Stimulated activated CD8-positive, alpha-beta memory T cell treated with anti-CD3 and anti-CD28 coated beads, Interleukin-7, amount 100 ng/mL, for 4 hours (primary cell): ENCODE measurements around the gene GNG7.
A peak's percentile ranks its signal among the peaks of the same experiment; 100 is the strongest.
"Not testable (repeated sequence)": the region's sequence is repeated elsewhere in the genome, so short reads cannot be mapped to it uniquely, and the experiment has no call there.

Experiments
- DNase-seq, 2 donors: peaks; one replicate each; pipeline ENCODE4 v3.0.0-alpha.2; 2020; ENCODE audit warnings: low read depth in 2 of 2

Gene GNG7

DNA sequence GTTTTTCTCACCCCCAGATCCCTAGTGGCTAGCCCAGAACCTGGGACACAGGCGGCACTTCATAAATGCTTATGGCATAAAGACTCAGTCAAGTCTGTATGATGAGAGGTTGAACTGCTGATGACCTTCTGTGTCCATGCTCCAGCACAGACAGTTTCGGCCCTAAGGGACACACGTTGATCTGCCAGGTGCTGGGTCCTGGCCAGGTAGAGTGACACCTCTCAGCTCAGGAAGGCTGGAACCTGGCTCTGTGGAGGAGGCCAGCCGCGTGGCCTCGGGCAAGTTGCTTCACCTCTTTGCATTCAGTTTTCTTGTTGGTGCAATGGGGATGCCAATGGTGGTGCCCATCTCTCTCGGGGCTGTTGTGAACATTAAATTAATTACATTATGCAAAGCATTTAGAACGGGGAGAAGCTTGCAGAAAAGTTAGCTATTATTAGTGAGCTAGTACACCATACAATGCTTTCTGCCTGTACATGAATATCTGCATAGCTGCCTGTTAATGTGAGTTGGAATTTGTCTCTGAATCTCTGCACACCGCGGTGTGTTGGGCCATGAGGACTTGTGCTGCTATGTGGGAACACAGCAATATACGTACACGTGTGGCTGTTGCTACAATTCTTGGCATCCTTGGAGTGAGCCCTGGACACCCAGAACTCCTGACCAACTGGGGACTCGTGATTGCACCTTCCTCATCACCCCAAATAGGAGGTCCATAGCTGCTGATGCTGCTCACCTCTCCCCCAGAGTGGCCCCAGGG is 218.1 kb downstream of the GNG7 start:
- DNase-seq = no peak

DNA sequence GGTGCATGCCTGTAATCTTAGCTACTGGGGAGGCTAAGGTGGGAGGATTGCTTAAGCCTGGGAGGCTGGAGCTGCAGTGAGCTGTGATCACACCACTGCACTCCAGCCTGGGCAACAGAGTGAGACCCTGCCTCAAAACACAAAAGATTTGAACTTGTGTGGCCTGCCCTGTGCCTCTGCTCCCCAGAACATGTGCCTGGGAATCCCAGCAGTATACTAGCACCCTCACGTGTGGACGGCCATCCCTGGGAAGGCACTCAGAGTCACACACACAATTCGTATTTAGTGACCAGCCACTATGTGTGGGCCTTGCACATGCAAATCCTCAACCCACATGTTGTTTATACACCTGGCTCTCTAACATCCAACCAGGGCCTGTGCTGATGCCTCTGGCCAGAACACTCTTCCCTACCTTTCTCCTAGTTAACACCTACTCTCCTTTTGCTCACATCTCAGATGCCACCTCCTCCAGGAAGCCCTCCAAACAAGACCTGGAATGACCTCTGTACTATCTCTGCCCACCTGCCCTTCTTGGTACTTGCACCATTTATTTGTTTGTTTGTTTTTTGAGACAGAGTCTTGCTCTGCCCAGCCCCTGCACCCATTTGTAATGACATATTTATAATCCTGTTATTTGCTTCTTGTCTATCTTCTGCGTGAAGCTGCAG is 218.9 kb downstream of the GNG7 start:
- no peak for DNase-seq

DNA sequence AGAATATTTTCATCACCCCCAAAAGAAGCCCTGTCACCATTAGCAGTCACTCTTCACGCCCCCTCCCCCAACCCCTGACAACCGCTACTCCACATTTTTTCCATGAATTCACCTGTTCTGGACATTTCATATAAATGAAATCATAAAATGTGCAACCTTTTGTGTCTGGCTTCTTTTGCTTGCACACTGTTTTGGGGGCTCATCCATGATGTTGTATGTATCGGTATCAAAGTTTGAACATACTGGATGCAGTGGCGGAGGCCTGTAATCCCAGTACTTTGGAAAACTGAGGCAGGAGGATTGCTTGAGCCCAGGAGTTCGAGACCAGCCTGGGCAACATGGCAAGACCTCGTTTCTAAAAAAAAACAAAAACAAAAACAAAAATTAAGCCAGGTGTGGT is 219.4 kb downstream of the GNG7 start:
- no peak for DNase-seq

DNA sequence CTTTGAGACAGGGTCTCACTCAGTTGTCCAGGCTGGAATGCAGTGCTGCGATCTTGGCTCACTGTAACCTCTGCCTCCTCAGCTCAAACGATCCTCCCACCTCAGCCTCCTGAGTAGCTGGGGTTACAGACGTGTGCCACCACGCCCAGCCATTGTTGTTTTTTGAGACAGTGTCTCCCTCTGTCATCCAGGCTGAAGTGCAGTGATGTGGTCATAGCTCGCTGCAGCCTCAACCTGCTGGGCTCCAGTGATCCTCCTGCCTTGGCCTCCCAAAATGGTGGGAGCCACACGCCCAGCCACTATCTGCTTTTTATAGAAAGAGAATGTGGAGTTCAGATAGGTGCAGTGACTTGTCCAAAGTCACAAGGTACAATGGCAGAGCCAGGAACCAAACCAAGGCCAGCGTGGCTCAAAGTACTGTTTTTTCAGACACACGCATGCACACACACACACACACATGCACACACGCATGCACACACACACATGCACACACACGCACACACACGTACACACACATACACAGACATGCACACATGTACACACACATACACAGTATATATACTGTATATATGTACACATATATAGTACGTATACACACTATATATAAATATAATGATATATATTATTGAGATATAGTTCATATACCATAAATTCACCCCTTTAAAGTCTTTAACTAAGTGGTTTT is 220.0 kb downstream of the GNG7 start:
- no peak for DNase-seq

DNA sequence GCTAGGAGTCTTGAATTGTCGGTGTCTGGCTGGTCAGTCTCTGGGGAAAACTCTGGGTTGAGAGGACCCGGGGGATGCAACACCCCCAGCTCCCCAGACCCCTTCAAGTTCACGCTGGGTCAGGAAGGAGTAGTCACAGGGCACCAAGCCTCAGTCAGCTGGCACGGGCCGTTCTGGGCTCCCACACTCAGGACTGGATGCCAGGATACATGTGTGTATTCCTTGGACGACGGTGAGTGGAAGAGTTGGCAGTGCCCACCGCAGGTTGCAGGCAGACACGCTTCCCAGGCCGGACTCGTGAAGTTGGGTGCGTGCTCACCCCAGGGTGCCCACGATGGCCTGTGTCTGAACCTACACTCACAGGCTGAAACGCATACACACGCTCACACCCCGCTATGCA is 221.0 kb downstream of the GNG7 start:
- DNase-seq = no peak

DNA sequence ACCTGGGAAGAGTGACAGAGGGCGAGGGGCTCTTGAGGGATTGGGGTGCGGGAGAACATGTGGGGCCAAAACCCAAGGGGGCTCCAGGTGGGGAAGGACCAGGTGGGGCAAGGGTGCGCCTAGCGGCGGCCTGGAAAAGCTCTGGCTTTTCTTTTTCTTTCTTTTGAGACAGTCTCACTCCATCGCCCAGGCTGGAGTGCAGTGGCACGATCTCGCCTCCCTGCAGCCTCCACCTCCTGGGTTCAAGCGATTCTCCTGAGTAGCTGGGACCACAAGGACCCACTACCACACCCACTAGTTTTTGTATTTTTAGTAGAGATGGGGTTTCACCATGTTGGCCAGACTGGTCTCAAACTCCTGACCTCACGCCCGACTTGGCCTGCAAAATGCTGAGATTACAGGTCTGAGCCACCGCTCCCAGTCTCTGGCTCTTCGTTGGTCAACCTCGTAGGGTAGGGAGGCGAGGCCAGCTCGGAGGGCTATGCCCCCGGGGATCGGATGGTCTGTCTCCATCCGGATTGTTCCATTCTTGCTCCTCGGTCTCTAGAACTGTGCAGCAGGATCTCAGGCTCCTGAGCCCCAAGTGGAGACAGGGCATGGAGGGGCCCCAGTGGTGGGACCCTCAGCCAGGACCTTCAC is 222.8 kb downstream of the GNG7 start:
- no peak for DNase-seq

DNA sequence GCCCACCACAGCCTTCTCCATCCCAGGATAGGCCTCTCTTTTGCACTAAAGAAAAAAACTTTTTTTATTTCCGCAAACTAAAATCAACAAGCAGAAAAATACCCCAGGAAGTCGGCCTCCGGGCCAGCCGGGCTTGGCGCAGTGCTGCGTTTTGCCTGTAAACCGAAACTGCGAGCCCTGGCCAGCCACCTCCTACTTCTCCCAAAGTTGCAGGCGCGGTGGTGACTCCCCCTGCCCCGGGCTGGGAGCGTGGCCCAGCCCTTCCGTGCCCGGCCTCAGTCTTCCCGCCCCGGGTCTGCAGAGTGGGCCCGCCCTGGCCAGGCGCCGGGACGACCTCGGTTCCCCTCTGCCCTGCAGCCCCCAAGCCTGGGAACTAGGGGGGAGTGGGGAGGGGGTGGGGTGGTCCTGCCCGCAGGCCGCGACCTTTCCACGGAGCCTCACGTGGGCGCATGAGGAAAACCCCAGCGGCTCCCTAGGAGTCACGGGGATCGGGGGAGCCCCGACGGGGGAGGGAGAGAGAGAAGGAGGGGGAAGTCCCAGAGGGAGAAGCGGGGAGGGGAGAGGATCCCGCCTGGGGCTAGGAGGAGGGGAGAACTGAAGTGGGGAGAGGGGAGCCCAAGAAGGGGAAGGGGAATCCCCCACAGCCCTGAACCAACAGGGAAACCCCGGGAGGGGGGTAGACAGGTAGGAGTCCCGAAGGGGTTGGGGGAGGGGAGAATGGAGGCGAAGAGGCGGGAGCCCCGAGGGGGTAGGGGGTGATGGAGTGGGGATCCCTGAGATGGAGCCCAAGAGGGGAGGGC is 223.5 kb downstream of the GNG7 start:
- peak; percentile 57 to 71 for DNase-seq

DNA sequence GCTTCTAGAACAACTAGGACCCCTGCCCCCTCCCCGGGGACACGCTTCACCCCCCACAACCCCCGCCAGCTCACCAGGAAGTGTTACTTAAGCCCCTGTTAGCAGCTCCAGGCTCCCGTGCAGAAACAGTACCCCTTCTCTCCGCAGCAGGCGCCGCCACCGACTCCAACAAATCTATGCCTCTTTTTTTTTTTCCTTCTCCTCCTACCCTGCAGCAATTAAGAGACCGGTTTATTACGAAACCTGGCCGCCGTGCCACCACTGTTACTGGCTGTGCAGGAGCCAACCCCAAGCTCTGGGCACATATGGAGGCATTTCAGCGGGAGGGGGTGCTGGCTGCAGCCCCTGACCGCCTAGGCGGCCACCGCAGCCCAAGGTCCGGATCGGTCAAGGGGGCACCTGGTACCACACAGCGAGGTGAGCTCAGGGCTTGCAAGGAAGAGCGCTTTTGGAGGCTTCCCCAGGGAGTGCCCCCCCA is 224.2 kb downstream of the GNG7 start:
- peak in 1 of 2 donors; percentile 23 for DNase-seq

DNA sequence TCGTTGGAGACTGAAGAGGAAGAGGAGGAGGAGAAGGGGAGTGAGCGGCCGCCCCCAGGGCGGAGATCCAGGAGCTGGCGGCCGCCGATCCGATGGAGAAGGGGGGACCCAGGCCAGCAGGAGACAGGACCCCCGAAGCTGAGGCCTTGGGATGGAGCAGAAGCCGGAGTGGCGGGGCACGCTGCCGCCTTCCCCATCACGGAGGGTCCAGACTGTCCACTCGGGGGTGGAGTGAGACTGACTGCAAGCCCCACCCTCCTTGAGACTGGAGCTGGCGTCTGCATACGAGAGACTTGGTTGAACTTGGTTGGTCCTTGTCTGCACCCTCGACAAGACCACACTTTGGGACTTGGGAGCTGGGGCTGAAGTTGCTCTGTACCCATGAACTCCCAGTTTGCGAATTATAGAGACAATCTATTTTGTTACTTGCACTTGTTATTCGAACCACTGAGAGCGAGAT is 224.7 kb downstream of the GNG7 start:
- no peak for DNase-seq

DNA sequence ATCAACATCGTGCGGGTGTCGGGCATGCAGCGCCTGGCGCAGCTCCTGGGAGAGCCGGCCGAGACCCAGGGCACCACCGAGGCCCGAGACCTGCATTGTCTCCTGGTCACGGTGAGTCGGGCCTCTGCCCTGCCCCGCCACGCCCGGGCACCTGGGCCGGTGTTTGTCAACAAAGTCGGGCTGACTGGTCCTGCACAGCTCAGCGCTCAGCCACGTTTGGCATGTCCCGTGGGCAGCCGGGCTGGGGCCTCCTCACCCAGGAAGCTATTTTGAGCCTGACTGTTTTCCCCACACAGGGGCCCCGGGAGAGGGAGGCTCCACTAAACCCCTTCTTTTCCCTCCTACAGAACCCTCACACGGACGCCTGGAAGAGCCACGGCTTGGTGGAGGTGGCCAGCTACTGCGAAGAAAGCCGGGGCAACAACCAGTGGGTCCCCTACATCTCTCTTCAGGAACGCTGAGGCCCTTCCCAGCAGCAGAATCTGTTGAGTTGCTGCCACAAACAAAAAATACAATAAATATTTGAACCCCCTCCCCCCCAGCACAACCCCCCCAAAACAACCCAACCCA is 225.3 kb downstream of the GNG7 start:
- peak in 1 of 2 donors; percentile 25 for DNase-seq

DNA sequence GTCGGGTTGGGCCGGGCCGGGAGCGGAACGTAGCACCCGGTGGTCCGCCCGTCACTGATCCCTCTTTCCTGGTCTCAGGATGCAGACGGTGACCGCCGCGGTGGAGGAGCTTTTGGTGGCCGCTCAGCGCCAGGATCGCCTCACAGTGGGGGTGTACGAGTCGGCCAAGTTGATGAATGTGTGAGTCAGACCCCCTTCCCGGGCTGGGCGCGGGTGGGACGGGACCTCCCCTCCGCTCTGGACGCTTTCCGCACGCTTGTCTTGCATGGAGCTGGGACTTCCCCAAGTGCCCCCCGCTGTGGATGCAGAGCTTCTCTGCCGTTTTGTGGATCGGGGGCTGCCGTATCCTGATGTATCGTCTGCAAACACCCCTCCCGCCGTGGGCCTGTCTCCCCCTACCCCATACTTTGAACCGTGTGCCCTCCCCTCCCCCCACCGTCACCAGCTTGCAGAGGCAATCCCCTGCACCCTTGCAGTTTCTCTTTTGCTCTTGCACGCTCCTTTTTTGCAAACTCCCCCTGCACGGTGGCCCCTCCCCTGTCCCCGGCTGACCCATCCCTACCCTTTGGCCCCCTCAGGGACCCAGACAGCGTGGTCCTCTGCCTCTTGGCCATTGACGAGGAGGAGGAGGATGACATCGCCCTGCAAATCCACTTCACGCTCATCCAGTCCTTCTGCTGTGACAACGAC is 225.9 kb downstream of the GNG7 start:
- peak; percentile 56 to 73 for DNase-seq

DNA sequence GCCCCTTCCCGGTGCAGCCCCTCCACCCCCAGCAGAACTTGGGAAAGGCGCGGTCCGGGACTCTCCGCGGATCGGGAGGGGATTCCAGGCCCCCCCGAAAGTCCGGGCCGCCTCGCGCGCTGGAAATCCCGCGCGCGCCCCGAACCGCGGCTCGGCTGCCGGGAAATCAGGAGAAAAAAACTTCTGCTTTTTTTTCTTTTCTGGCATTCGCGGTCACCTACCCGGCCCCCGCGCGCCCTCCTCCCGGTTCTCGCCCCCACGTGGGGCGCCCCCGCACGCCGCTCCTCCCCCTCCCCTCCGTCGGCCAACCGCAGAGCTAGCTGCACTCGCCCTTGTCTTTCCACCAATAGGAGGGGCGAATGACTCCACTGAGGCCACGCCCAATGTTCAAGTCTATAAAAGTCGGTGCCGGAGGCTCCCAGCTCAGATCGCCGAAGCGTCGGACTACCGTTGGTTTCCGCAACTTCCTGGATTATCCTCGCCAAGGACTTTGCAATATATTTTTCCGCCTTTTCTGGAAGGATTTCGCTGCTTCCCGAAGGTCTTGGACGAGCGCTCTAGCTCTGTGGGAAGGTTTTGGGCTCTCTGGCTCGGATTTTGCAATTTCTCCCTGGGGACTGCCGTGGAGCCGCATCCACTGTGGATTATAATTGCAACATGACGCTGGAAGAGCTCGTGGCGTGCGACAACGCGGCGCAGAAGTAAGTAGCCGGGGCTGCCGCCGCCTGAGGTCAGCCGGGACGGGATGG is 226.6 kb downstream of the GNG7 start, which contains the start of gene GADD45B:
Gene GADD45B, plus strand, starts transcription at position 426 of the 749 bp plus-strand sequence. Its CDS starts 232 bp downstream, at position 658.
- DNase-seq = peak; percentile 97

DNA sequence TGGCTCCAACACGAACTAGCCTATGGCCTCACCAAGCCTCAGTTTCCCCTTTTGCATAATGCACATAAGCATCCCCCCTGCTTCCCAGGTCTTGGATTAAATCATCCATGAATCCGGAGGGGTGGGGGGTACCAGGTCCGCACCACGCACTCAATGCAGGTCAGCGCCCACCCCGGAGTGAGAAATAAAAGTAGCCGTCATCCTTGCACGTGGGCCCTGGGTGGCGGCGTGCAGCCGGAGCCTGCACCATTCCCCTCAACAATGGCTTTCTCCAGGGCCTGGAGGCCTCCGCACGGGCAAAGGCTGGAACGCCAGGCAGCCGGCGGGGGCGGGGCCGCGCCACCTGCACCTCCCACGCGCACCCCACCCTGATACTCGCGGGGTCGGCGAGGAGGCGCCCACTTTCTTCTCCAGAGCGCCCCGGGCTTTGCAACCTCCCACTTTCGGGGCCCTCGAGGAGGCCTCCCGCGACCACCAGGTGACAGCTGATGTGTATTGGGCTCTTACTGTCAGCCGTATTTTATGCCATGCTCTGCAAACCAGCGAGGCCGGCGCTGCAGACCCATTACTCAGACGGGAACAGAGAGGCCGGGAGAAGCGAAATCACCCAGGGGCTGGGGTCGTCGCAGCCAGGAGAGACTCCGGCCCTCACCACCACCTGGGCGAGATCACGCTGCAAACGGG is 227.3 kb downstream of the GNG7 start:
- DNase-seq = peak; percentile 50 to 65

DNA sequence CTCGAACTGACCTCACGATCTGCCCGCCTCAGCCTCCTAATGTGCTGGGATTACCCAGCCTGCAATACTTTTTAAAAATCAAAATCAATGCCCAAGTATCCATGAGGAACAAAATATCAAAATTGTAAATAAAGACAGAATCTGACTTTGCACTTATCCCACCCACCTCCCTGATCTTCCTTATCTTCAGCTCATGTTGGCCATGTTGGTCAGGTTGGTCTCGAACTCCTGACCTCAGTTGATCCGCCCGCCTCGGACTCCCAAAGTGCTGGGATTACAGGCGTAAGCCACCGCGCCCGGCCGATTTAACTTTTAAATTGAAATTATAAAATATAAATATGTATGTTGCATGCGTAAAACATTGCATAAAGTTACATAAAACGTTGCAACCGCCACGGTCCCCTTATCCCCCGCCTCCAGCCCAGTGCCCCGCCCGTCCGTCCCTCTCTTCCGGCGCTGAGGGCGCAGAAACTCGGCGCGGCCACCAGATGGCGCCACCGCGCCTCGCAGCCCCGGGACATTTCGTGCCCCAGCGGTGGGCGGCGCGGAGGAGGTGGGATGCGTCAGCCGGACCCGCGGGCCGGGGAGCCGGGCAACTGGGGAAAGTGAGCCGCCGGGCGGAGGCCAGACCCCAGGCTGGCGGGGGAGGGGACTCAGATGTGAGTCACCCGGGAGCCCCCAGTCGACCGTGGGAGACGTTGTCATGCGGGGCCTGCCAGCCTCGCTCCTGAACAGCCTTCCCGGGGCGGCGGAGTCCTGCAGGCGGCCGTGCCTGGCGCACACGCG is 228.1 kb downstream of the GNG7 start:
- peak; percentile 86 to 97 for DNase-seq

DNA sequence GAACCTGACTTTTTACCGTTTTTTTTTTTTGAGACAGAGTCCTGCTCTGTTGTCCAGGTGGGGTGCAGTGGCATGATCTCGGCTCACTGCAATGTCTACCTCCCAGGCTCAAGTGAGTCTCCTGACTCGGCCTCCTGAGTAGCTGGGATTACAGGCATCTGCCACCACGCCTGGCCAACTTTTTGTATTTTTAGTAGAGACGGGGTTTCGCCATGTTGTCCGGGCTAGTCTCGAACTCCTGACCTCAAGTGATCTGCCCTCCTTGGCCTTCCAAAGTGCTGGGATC is 232.6 kb downstream of the GNG7 start:
- DNase-seq = not testable (repeated sequence)

DNA sequence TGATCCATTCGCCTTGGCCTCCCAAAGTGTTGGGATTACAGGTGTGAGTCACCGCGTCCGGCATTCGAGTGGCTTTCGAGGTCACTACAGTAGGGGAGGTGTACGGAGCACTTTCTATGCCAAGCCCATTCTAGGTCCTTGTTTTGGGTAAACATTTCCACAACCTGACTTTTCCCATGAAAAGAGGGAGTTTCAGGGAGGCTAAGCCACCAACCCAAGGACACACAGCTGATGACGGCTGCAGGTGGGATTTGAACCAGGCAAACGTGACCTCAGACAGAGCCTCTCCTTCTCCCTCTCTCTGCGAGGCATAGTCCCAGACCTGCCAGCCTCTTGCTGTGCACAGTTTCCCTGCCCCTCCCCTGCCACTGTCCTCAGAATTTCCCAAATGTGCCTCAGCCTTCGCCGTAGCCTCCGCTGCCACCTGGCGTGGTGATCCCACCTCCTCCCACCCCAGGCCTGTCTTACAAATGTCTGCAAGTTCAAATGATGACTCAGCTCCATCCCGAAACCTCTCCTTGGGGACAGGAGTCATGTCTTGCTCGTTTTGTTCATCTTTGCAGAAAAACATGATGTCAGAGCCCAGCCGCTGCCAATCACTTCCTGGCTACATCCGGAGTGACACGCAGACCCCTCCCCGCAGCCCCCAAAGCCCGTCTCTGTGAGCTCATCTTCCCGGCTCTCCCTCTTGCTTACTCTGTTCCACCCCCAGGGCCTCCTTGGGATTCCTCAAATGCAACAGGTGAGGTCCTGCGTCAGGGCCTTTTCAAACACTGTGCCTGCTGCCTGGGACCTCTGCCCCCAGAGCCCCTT is 233.2 kb downstream of the GNG7 start:
- no peak for DNase-seq

DNA sequence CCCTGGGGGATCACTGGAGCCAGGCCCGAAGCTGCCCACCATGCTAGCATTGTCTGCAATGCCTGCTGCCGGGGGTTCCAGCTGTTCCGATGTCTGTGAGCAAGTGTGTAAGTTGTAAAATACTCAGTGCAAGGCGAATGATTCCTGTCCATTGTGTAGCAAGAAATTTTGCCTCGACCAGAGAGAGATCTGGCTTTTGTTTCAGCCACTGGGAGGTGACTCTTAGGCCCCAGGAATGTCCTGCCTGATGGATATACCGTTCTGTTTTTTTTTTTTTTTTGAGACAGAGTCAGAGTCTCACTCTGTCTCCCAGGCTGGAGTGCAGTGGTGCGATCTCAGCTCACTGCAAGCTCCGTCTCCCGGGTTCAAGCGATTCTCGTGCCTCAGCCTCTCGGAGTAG is 233.9 kb downstream of the GNG7 start:
- DNase-seq = no peak
